B cell (primary cell): ENCODE results near the gene PRR14. TPM values are rescaled to one million over a fixed set of nuclear protein-coding genes. Genes with fewer than 3 reads are reported as not detected.

Source experiments
- ATAC-seq: fragments of 200-7000 bp; cut with Tn5 transposase; one replicate; pipeline ENCODE4 v1.10.0; 2021; ENCODE audit warnings: low read depth, mild to moderate bottlenecking, moderate number of reproducible peaks, moderate library complexity
- CTCF ChIA-PET: fragments of 350-600 bp; sonication (Branson Sonifier 250); formaldehyde crosslinking; loops from one replicate; lab custom pipeline; 2021; ENCODE audit warnings: antibody characterized with exemption, inconsistent platforms; lab: Charles Lee
- POLR2A ChIA-PET: fragments of 350-600 bp; sonication (Branson Sonifier 250); formaldehyde crosslinking; loops from one replicate; lab custom pipeline; 2021; ENCODE audit warnings: antibody characterized with exemption; lab: Charles Lee
- DNase-seq: peaks from one replicate; pipeline ENCODE4 v3.0.0; 2013
- H2AFZ ChIP-seq: 2 replicates; pipeline ENCODE4 v1.6.1; 2012; ENCODE audit warnings: mild to moderate bottlenecking, low read depth, low read length; ENCODE audit not compliant: insufficient read depth, poor library complexity, severe bottlenecking
- H3K27ac ChIP-seq, 2 donors: 1 replicate in 1 of 2; 2 replicates in 1 of 2; pipeline ENCODE4 v1.5.1; 2012 to 2013; ENCODE audit warnings: low read length in 2 of 2, mild to moderate bottlenecking in 2 of 2, moderate library complexity in 1 of 2
- H3K27me3 ChIP-seq, 4 experiments: fragments of 200-600 bp in 1 of 4; sonication (generic) in 1 of 4; replicated peaks in 1 of 4; 1 replicate in 2 of 4; 2 replicates in 2 of 4; pipeline versions ENCODE4 v1.6.1 to v1.7.0; 2013 to 2016; ENCODE audit warnings: low read length in 3 of 4, mild to moderate bottlenecking in 2 of 4, mixed read lengths in 1 of 4, moderate library complexity in 1 of 4; ENCODE audit not compliant: insufficient read depth in 4 of 4, control insufficient read depth in 3 of 4; ENCODE audit errors: control extremely low read depth in 1 of 4
- H3K36me3 ChIP-seq, 2 experiments: replicated peaks in 1 of 2; 1 replicate in 1 of 2; 2 replicates in 1 of 2; pipeline versions ENCODE4 v1.6.1 to v1.7.1; 2013; ENCODE audit warnings: low read length in 1 of 2; ENCODE audit not compliant: insufficient read depth in 2 of 2, control insufficient read depth in 1 of 2; ENCODE audit errors: control extremely low read depth in 1 of 2, extremely low read depth in 1 of 2
- H3K4me1 ChIP-seq, 2 donors: fragments of 200-600 bp in 1 of 2; sonication (generic) in 1 of 2; 1 replicate in 1 of 2; 2 replicates in 1 of 2; pipeline versions ENCODE4 v1.5.1 to v1.6.1; 2013 to 2017; ENCODE audit warnings: low read length in 2 of 2; ENCODE audit not compliant: control insufficient read depth in 2 of 2, insufficient read depth in 2 of 2
- H3K4me2 ChIP-seq: replicated peaks from 2 replicates; pipeline ENCODE3; 2012; ENCODE audit warnings: mild to moderate bottlenecking, low read depth, low read length; ENCODE audit not compliant: poor library complexity, severe bottlenecking
- H3K4me3 ChIP-seq, 5 experiments: fragments of 200-600 bp in 1 of 5; sonication (generic) in 1 of 5; 1 replicate in 3 of 5; 2 replicates in 2 of 5; pipeline versions ENCODE4 v1.5.1 to v1.7.0; 2011 to 2016; ENCODE audit warnings: low read length in 4 of 5, mild to moderate bottlenecking in 4 of 5, low read depth in 2 of 5, control low read depth in 1 of 5, moderate library complexity in 1 of 5; ENCODE audit not compliant: insufficient read depth in 1 of 5; ENCODE audit errors: control extremely low read depth in 1 of 5, extremely low read depth in 1 of 5
- H3K79me2 ChIP-seq: fragments of 200-600 bp; sonication (generic); one replicate; pipeline ENCODE4 v1.6.0; 2016; ENCODE audit warnings: low read length; ENCODE audit not compliant: control insufficient read depth, insufficient read depth
- H3K9ac ChIP-seq: fragments of 200-600 bp; sonication (generic); 2 replicates; pipeline ENCODE4 v1.6.1; 2017; ENCODE audit warnings: mild to moderate bottlenecking, low read length, moderate library complexity
- H3K9me3 ChIP-seq, 3 donors: one replicate each; pipeline versions ENCODE4 v1.6.1 to v1.7.1; 2013; ENCODE audit warnings: low read length in 2 of 3; ENCODE audit not compliant: control insufficient read depth in 2 of 3, insufficient read depth in 1 of 3; ENCODE audit errors: control extremely low read depth in 1 of 3
- H4K20me1 ChIP-seq: 2 replicates; pipeline ENCODE4 v1.6.0; 2012; ENCODE audit warnings: mild to moderate bottlenecking, low read length; ENCODE audit not compliant: insufficient read depth, control insufficient read depth, poor library complexity, severe bottlenecking
- H3K27ac Mint-ChIP-seq: one replicate; pipeline ENCODE4 v1.8.0; 2021; ENCODE audit warnings: mixed read lengths
- H3K27me3 Mint-ChIP-seq: one replicate; pipeline ENCODE4 v1.8.0; 2021; ENCODE audit warnings: mixed read lengths
- H3K4me1 Mint-ChIP-seq: one replicate; pipeline ENCODE4 v1.8.0; 2021; ENCODE audit warnings: mixed read lengths
- H3K4me3 Mint-ChIP-seq: one replicate; pipeline ENCODE4 v1.8.0; 2021; ENCODE audit warnings: mixed read lengths
- H3K9me3 Mint-ChIP-seq: one replicate; pipeline ENCODE4 v1.8.0; 2022; ENCODE audit warnings: mixed read lengths; ENCODE audit not compliant: insufficient read depth
- EZH2 ChIP-seq: IDR thresholded peaks from 2 replicates; pipeline ENCODE4 v1.6.1; 2012; ENCODE audit warnings: borderline replicate concordance, low read depth, mild to moderate bottlenecking, moderate library complexity, low read length; ENCODE audit not compliant: insufficient read depth, poor library complexity, severe bottlenecking
- WGBS: methylation state at CpG from one replicate; pipeline ENCODE4 v1.1.5; 2013; ENCODE audit warnings: missing lambda C conversion rate; ENCODE audit not compliant: insufficient coverage; 5-methylcytosine and 5-hydroxymethylcytosine counted together
- intact Hi-C: fragments of 100-400 bp; cut with micrococcal nuclease; formaldehyde crosslinking; loops from one replicate; pipeline ENCODE4 v1.10.0; 2022
- polyA plus RNA-seq: library from polyadenylated mRNA; depleted of rRNA; stranded (reverse); fragments of >200 nt; gene quantifications from 2 replicates; pipeline ENCODE4 v1.2.3, GENCODE V29; 2012
- small RNA-seq: library from RNA; depleted of rRNA; stranded (forward); fragments of <200 nt; gene quantifications from one replicate; pipeline ENCODE3, GENCODE V24; 2012; ENCODE audit warnings: low replicate concordance, low read depth; ENCODE audit not compliant: insufficient read length
- total RNA-seq, 2 donors: library from RNA; stranded (reverse); fragments of 120-200 nt in 1 of 2; gene quantifications; 1 replicate in 1 of 2; 2 replicates in 1 of 2; pipeline versions ENCODE4 v1.2.3 to v1.2.4, GENCODE V29; 2013 to 2022
- TF ChIP-seq, protein P1 (sequence below): fragments of 200-600 bp; IDR thresholded peaks from one replicate; pipeline ENCODE4 v1.8.0; 2022; ENCODE audit warnings: antibody characterized with exemption, mild to moderate bottlenecking

Gene PRR14
- total and polyA plus RNA-seq, 2 donors (not counting 1 experiment from before 2014, with no cell fraction given): 62.4 to 95.8 TPM

DNA sequence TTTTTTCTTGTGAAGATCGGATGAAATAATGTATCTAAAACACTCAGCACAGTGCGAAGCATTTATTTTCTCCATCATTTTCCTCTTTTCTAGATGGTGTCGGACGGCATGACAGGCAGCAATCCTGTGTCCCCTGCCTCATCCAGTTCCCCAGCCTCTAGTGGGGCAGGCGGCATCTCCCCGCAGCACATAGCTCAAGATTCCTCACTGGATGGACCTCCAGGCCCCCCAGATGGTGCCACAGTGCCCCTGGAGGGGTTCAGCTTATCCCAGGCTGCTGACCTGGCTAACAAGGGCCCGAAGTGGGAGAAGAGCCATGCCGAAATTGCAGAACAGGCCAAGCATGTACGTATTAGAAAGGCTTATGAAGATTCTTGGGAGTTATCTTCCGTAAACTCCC lies 53.2 kb downstream of the PRR14 start:
- ChIA-PET POLR2A (no interaction called here), CTCF (interaction anchor here (1.1 kb wide), 1 partner anchor 10 kb away, joined by 3 read pairs; no protein-coding TSS in a partner anchor)
- no peak for ATAC-seq
- Histone ChIP-seq H3K27me3 (no peaks in the 10 kb centered on the region), H3K9ac (no peak overlapping the region), H3K79me2 (peaks cover 62% of the 10 kb centered on the region), H3K36me3 (peaks cover 20 to 84% of the 10 kb centered on the region in 2 experiments), H3K4me2 (no peak overlapping the region), H3K27ac (no peak overlapping the region), H4K20me1 (peaks cover 68% of the 10 kb centered on the region), H3K9me3 (no peaks in the 10 kb centered on the region), H3K4me3 (no peak overlapping the region), H2AFZ (no peak overlapping the region), H3K4me1 (peaks cover 9 to 12% of the 10 kb centered on the region in 2 donors)
- H3K27ac Mint-ChIP-seq: no peak overlapping the region
- no peaks in the 10 kb centered on the region for H3K9me3 Mint-ChIP-seq
- peaks cover 15% of the 10 kb centered on the region for H3K4me1 Mint-ChIP-seq
- no peak for TF ChIP-seq EZH2
- TF ChIP-seq, protein P1, sequence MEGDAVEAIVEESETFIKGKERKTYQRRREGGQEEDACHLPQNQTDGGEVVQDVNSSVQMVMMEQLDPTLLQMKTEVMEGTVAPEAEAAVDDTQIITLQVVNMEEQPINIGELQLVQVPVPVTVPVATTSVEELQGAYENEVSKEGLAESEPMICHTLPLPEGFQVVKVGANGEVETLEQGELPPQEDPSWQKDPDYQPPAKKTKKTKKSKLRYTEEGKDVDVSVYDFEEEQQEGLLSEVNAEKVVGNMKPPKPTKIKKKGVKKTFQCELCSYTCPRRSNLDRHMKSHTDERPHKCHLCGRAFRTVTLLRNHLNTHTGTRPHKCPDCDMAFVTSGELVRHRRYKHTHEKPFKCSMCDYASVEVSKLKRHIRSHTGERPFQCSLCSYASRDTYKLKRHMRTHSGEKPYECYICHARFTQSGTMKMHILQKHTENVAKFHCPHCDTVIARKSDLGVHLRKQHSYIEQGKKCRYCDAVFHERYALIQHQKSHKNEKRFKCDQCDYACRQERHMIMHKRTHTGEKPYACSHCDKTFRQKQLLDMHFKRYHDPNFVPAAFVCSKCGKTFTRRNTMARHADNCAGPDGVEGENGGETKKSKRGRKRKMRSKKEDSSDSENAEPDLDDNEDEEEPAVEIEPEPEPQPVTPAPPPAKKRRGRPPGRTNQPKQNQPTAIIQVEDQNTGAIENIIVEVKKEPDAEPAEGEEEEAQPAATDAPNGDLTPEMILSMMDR: no peak
- no peak for DNase-seq
- intact Hi-C loops: no loop called here
- no peaks in the 10 kb centered on the region for H3K27me3 Mint-ChIP-seq
- WGBS: 98% methylated on average over 8 of the region's 10 CpGs
- H3K4me3 Mint-ChIP-seq: no peak overlapping the region

Small RNA genes lying within 50 kb of the gene (small RNA-seq; reads per million reads assigned to genes)
- gene AC093249.1: not detected
- not detected for gene RNU6-1043P
- gene RNU6-416P: not detected

Other genes with a start within 250 kb of the PRR14 start
- 6.6 and 8.3 TPM in 2 replicates for gene ZNF771, start 243.4 kb upstream of the PRR14 start, total RNA-seq
- gene ZNF771, start 243.4 kb upstream of the PRR14 start, polyA plus RNA-seq: 3.7 and 4.1 TPM in 2 replicates
- 25.0 and 28.9 TPM in 2 replicates for gene DCTPP1, start 220.9 kb upstream of the PRR14 start, total RNA-seq
- gene DCTPP1, start 220.9 kb upstream of the PRR14 start, polyA plus RNA-seq: 26.0 and 30.3 TPM in 2 replicates
- 62.2 and 63.2 TPM in 2 replicates for gene SEPHS2, start 205.1 kb upstream of the PRR14 start, total RNA-seq
- gene SEPHS2, start 205.1 kb upstream of the PRR14 start, polyA plus RNA-seq: 8.1 and 13.8 TPM in 2 replicates
- 176 and 184 TPM in 2 replicates for gene ITGAL, start 178.2 kb upstream of the PRR14 start, total RNA-seq
- 110 and 118 TPM in 2 replicates for gene ITGAL, start 178.2 kb upstream of the PRR14 start, polyA plus RNA-seq
- 33.3 and 36.5 TPM in 2 replicates for gene ZNF768, start 124.4 kb upstream of the PRR14 start, total RNA-seq
- gene ZNF768, start 124.4 kb upstream of the PRR14 start, polyA plus RNA-seq: 16.8 and 24.8 TPM in 2 replicates
- 17.3 and 27.1 TPM in 2 replicates for gene ZNF747, start 116.1 kb upstream of the PRR14 start, total RNA-seq
- 7.3 and 9.7 TPM in 2 replicates for gene ZNF747, start 116.1 kb upstream of the PRR14 start, polyA plus RNA-seq
- 19.7 and 20.9 TPM in 2 replicates for gene ZNF764, start 92.6 kb upstream of the PRR14 start, total RNA-seq
- gene ZNF764, start 92.6 kb upstream of the PRR14 start, polyA plus RNA-seq: 11.0 and 12.6 TPM in 2 replicates
- 23.1 and 24.9 TPM in 2 replicates for gene ZNF688, start 79.2 kb upstream of the PRR14 start, total RNA-seq
- gene ZNF688, start 79.2 kb upstream of the PRR14 start, polyA plus RNA-seq: 15.9 and 20.6 TPM in 2 replicates
- gene ZNF785, start 65.3 kb upstream of the PRR14 start, total RNA-seq: 39.7 and 44.6 TPM in 2 replicates
- 9.6 and 12.2 TPM in 2 replicates for gene ZNF785, start 65.3 kb upstream of the PRR14 start, polyA plus RNA-seq
- 11.9 and 12.4 TPM in 2 replicates for gene ZNF689, start 40.6 kb upstream of the PRR14 start, total RNA-seq
- gene ZNF689, start 40.6 kb upstream of the PRR14 start, polyA plus RNA-seq: 8.1 and 9.6 TPM in 2 replicates
- 191 and 194 TPM in 2 replicates for gene FBRS, start 7.5 kb downstream of the PRR14 start, total RNA-seq
- gene FBRS, start 7.5 kb downstream of the PRR14 start, polyA plus RNA-seq: 68.3 and 84.4 TPM in 2 replicates
- 142 and 145 TPM in 2 replicates for gene SRCAP, start 48.2 kb downstream of the PRR14 start, total RNA-seq
- gene SRCAP, start 48.2 kb downstream of the PRR14 start, polyA plus RNA-seq: 20.9 and 21.4 TPM in 2 replicates
- gene PHKG2, start 97.5 kb downstream of the PRR14 start, total RNA-seq: 54.1 and 55.7 TPM in 2 replicates
- 79.0 and 80.8 TPM in 2 replicates for gene PHKG2, start 97.5 kb downstream of the PRR14 start, polyA plus RNA-seq
- 9.3 and 11.7 TPM in 2 replicates for gene CFAP119, start 111.1 kb downstream of the PRR14 start, total RNA-seq
- gene CFAP119, start 111.1 kb downstream of the PRR14 start, polyA plus RNA-seq: 8.5 and 10.4 TPM in 2 replicates
- gene RNF40, start 111.4 kb downstream of the PRR14 start, total RNA-seq: 120 and 121 TPM in 2 replicates
- 41.8 and 44.3 TPM in 2 replicates for gene RNF40, start 111.4 kb downstream of the PRR14 start, polyA plus RNA-seq
- gene ZNF629, start 136.2 kb downstream of the PRR14 start, total RNA-seq: 6.4 and 6.9 TPM in 2 replicates
- gene ZNF629, start 136.2 kb downstream of the PRR14 start, polyA plus RNA-seq: 0.82 and 1.2 TPM in 2 replicates
- 30.5 and 31.6 TPM in 2 replicates for gene BCL7C, start 243.1 kb downstream of the PRR14 start, total RNA-seq
- gene BCL7C, start 243.1 kb downstream of the PRR14 start, polyA plus RNA-seq: 14.9 and 17.1 TPM in 2 replicates
- gene CTF1, start 245.7 kb downstream of the PRR14 start, total RNA-seq: 0.81 and 1.0 TPM in 2 replicates
- gene CTF1, start 245.7 kb downstream of the PRR14 start, polyA plus RNA-seq: 0.78 and 0.99 TPM in 2 replicates